Right ventricle myocardium superior (tissue), 1 donor: ENCODE results near the gene DEPDC4. TPM values are rescaled to one million over a fixed set of nuclear protein-coding genes. Genes with fewer than 3 reads are reported as not detected.
"Not testable (repeated sequence)": the region's sequence is repeated elsewhere in the genome, so short reads cannot be mapped to it uniquely, and the experiment has no call there.

ENCODE experiments used
- ATAC-seq: fragments of 200-7000 bp; cut with Tn5 transposase; one replicate; pipeline ENCODE4 v1.9.1; 2020; ENCODE audit warnings: mild to moderate bottlenecking; ENCODE audit not compliant: poor library complexity
- DNase-seq: peaks from one replicate; pipeline ENCODE4 v3.0.0-alpha.2; 2020
- intact Hi-C: fragments of 100-400 bp; cut with DNase I; formaldehyde crosslinking; loops from one replicate; pipeline ENCODE4 v1.11.2; 2022
- long read RNA-seq: library from polyadenylated mRNA; unstranded; transcript quantifications from one replicate; pipeline ENCODE4 v2.0.0, GENCODE V29; 2021
- total RNA-seq: library from RNA; stranded (reverse); fragmentation: NEBNext Ultra II Directional; extraction: Animal tissue kit (Norgen Biotek cat#: 25700); gene quantifications from one replicate; pipeline ENCODE4 v1.2.1, GENCODE V29; 2021
- donor health status: DM: no; HTN: yes; CAD: no; lungs with severe emphysema.

Gene DEPDC4
- 0.32 TPM for total RNA-seq
- long read RNA-seq, result 0 reads

- intact Hi-C loops, result loop anchor here (10.0 kb wide), 1 partner anchor 132 kb away; no protein-coding TSS in a partner anchor
- peak; percentile 96 for DNase-seq
- peak; percentile 98 for ATAC-seq
These were observed at the start of gene DEPDC4, which contains the start of gene SCYL2 for GRCh38 chr12:100266835-100267602. DEPDC4 (minus strand) TSS chr12:100267079; CDS start chr12:100267076, 3 bp downstream. SCYL2 (plus strand) TSS chr12:100267177; CDS start chr12:100282971, 15,794 bp downstream.

- DNase-seq (no peak), ATAC-seq (no peak)
- intact Hi-C loops, result no loop called here
These were observed 44.4 kb upstream of the DEPDC4 start for GRCh38 chr12:100311317-100311716.

- intact Hi-C loops, ATAC-seq, DNase-seq: not testable (repeated sequence)
These were observed 41.3 kb upstream of the DEPDC4 start for GRCh38 chr12:100308138-100308537.

- ATAC-seq, DNase-seq, intact Hi-C loops: not testable (repeated sequence)
These were observed 37.5 kb upstream of the DEPDC4 start for GRCh38 chr12:100304334-100304733.

GRCh38 chr12:100303831-100304230 is 37.0 kb upstream of the DEPDC4 start:
- intact Hi-C loops, result no loop called here
- ATAC-seq (no peak), DNase-seq (no peak)

- DNase-seq (no peak), ATAC-seq (no peak)
- intact Hi-C loops, result no loop called here
These were observed 35.2 kb upstream of the DEPDC4 start for GRCh38 chr12:100302081-100302480.

- DNase-seq (no peak), ATAC-seq (no peak)
- intact Hi-C loops, result no loop called here
These were observed 29.1 kb upstream of the DEPDC4 start for GRCh38 chr12:100295764-100296555.

- DNase-seq, intact Hi-C loops, ATAC-seq: not testable (repeated sequence)
These were observed 27.5 kb upstream of the DEPDC4 start for GRCh38 chr12:100294366-100294765.

GRCh38 chr12:100293017-100293416 is 26.1 kb upstream of the DEPDC4 start:
- DNase-seq, result no peak
- ATAC-seq, result no peak
- intact Hi-C loops, result no loop called here

- DNase-seq (no peak), ATAC-seq (no peak)
- intact Hi-C loops, result no loop called here
These were observed 23.1 kb upstream of the DEPDC4 start for GRCh38 chr12:100290016-100290415.

GRCh38 chr12:100289038-100289437 is 22.2 kb upstream of the DEPDC4 start:
- ATAC-seq, result no peak
- DNase-seq, result no peak
- intact Hi-C loops, result no loop called here

GRCh38 chr12:100284556-100284955 is 17.7 kb upstream of the DEPDC4 start:
- intact Hi-C loops, ATAC-seq, DNase-seq: not testable (repeated sequence)

GRCh38 chr12:100279607-100280244 is 12.8 kb upstream of the DEPDC4 start:
- intact Hi-C loops, result no loop called here
- ATAC-seq, result no peak
- DNase-seq, result no peak

- DNase-seq (no peak), ATAC-seq (no peak)
- intact Hi-C loops, result no loop called here
These were observed 12.3 kb upstream of the DEPDC4 start for GRCh38 chr12:100279159-100279558.

GRCh38 chr12:100274291-100274690 is 7.4 kb upstream of the DEPDC4 start:
- intact Hi-C loops, result no loop called here
- DNase-seq (no peak), ATAC-seq (no peak)

- DNase-seq (no peak), ATAC-seq (no peak)
- intact Hi-C loops, result no loop called here
These were observed 6.9 kb upstream of the DEPDC4 start for GRCh38 chr12:100273782-100274181.

GRCh38 chr12:100268835-100269564 is 2.1 kb upstream of the DEPDC4 start:
- intact Hi-C loops, result loop anchor here (10.0 kb wide), 1 partner anchor 134 kb away; no protein-coding TSS in a partner anchor

GRCh38 chr12:100267603-100268281 is 863 bp upstream of the DEPDC4 start:
- DNase-seq, result no peak
- intact Hi-C loops, result loop anchor here (10.0 kb wide), 1 partner anchor 133 kb away; no protein-coding TSS in a partner anchor
- peak; percentile 13 for ATAC-seq

More at GRCh38 chr12:100268835-100269564, 2.1 kb upstream of the DEPDC4 start:
- DNase-seq (no peak), ATAC-seq (no peak)
